HG02571 (cell line): ENCODE data around the gene BORCS5.
"Not testable (repeated sequence)": the region's sequence is repeated elsewhere in the genome, so short reads cannot be mapped to it uniquely, and the experiment has no call there.

ENCODE experiments used
- ATAC-seq: cut with Tn5 transposase; IDR thresholded peaks from one replicate; pipeline ENCODE4 v1.9.1; 2021; ENCODE audit warnings: mild to moderate bottlenecking, moderate library complexity; ENCODE audit not compliant: unreplicated experiment

Gene BORCS5

DNA sequence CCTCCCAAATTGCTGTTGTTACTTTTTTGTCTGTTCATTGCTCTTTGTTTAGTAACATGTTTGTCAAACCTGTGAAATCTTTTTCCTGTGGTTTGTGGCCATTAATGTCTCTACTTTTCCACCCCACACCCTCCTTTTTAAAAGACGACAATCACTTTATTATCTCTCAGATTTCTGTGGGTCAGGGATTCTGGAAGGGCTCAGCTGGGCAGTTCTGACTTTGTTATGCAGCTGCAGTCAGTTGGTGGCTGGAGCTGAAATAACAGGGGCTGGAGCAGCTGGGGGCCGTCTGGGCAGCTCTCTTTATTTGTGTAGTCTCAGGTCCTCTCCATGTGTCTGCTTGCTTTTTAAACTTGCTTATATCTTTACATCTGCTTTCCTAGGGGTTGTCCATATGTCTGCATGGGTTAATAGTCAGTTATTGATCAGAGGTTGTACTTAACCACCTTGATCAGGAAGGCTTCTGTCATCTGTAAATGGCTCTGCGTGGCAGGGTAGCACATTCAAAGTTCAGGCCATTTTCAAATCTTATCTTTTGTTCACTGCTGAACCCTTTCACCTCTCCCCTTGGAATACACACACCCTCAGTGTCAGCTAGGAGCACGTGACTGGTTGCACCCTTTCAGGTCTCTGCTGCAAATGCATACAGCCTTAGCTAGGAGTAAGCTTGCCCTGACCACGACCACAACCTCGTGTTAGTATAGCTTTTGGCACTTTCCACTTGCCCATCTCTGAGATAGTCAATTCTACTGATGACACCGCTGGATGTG, 27.9 kb downstream of the BORCS5 start:
- no peak for ATAC-seq

DNA sequence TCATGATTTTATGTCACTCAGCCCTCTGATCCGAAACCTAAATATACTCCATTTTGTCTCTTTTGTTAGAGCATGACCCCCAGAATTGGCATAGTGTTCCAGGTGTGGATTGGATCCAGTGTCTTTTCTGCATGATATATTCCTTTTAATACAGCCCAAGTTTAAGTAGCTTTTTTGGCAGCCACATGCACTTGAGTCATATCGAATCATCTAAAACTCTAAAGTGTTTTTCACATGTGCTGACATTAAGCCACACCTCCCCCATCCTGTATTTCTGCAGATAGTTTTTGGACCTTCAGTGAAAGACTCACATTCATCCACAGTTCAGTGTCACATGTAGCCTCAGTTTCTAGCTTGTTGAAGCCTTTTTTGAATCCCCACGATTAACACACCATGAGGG, 30.6 kb downstream of the BORCS5 start:
- no peak for ATAC-seq

DNA sequence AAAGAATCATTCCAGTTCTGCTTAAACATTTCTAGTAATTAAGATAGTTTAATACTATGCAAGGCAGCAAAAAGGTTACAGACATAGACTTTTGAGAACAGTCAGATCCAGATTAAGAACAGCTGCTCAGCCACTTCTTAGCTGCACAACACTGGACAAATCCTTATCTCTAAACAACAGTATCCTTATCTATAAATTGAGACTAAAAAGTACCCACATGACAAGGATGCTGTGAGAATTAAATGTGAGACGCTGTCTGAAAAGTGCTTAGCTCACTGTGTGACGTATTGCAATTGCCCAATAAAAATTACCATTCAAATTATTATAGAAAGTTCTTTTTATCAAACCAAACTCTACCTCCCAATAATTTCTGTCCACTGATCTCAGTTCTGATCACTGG, 35.5 kb downstream of the BORCS5 start:
- ATAC-seq, result no peak

DNA sequence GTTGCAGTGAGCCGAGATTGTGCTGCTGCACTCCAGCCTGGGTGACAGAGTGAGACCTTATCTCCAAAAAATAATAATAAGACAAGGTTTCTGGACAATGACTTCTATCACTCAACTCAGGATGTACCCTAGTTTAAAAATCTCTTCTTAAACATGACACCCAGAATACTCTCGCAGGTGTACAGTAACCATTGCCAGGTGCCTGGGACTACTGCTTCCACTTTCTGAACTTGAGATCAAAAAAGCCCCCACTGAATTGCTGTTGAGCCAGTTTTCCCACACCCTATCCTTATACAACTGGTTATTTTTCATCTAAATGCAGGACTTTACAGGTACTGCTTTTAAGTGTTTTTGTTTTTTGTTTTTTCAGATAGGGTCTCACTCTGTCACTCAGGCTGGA, 36.3 kb downstream of the BORCS5 start:
- ATAC-seq, result no peak

DNA sequence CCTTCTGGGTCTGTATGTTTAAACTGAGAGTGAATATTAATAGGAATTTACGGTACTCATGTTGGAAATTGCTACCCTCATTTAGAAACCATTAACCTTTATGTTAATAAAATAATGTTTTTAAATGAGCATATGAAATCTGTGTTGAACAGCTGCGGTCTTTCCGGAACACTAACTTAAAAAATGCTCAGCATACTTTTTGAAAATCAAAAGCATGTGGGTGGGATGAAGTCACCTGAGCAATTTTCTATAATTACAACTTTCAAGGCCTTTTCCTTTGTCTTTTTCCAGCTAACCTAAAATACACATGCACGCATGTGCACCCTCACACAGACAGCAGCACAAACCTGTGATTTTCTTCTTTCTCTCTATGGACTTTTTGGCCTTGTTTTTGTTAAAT, 39.8 kb downstream of the BORCS5 start:
- ATAC-seq, result no peak

DNA sequence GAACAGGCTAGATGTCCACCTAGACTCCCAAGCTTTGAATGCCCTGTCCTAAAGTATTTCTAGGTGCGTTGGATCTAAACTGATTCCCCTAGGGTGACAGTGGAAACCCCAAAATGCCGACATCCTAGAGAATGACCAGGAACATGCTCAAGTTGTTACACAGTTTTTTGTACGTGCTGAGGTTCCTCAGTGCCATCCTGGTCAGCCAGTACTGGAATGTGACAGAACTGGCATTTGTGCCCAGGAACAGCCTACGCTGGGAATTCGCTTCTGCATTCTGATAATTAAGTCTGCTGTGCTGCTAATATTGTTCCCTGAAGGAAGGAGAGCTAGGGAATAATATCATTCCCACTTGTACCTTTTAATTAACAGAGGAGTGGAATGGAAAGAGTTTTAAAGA, 40.3 kb downstream of the BORCS5 start:
- no peak for ATAC-seq

DNA sequence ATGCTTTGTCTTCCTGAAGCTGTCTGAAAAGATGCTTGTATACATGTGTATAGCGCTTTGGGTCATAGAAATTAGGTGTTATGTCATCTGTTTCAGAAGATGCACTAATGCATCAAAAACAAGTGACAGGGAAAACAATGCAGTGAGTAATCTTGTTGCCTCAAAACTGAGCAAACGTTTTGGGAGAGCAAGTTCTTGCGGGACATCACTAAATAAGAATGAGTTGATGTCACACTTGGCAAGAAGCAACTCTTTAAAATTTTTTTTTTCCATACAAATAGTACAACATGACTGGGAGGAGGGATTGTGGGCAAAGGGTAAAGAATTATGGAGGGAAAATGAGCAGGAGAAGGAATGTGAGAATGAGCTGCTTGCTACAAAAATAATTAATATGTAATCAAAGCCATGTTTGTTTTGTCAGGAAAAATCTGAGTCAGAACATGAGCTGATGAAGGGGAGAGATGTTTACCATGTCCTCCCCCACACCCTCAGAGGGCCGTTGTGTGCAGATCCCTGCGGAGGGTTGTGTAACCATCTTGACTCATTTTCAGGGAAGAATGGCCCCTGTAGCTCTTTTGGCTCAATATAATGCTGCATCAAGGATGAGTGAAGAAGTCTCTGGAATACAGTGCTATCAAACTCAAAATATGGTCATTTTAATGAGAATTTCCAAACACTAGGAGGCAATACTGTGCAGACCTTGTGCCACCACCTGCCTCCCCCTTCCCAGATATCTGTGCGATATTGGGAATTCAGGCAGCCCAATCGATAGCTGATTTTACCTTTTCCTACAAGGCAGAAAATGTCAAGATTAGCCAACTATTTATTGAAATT, 41.4 kb downstream of the BORCS5 start:
- no peak for ATAC-seq

DNA sequence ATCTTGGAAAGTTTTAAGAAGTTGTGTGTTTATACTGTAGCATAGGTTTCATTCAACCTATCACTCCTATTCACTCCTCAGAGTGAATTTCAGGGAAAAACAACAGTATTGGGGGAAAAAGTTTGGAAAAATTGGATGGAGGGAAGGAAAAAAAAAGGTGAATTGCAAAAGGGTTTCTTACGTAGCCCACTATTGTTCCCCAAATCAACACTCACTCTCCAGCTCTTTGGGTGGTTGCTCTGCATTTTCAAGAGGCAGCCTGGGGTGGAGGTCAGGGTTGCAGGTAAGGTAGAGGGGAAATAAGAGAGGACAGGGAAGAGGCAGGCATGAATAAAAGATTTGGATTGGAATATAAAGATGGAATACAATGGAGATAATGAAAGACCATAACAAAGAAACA, 42.3 kb downstream of the BORCS5 start:
- ATAC-seq, result no peak

DNA sequence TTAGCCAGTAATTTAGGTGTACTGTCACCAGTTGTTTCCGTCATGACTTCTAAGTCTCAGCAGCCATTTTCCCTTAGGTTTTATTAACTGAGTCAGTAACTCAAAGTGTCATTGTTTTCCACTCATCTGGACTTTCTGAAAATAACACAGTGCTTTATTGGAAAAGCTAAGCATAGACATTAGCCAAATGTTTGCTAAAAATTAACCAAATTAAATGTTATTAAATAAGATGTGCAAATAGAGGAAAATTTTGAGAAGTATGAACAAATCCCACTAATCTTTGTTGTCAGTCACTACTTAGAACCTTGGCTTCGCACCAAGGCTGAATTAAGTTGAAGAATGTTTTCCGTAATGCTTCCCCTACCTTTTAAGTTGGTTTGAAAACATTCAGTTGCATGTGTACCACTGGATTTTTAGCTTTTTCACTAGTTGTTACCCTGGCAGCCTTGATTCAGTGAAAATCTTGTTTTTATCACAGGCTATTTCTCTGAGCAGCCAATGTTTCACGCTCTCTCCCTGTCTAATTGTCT, 43.0 kb downstream of the BORCS5 start:
- ATAC-seq, result no peak

DNA sequence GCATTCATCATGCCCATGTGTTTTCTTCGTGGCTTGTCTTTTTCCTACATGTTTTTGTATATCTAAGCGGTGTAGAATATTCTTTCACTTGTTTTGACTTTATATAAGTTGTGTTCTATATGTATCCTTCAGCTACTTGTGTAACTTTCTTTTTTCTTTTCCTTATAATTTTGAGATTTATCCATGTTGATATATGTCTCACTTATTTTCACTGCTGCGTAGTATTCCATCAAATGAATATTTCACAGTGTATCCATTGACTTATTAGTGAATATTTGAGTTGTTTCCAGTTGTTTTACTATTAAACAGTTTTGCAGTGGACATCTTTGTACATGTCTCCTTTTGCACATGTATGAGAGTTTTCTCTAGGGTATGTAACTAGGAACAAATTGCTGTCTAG, 43.9 kb downstream of the BORCS5 start:
- ATAC-seq, result no peak

DNA sequence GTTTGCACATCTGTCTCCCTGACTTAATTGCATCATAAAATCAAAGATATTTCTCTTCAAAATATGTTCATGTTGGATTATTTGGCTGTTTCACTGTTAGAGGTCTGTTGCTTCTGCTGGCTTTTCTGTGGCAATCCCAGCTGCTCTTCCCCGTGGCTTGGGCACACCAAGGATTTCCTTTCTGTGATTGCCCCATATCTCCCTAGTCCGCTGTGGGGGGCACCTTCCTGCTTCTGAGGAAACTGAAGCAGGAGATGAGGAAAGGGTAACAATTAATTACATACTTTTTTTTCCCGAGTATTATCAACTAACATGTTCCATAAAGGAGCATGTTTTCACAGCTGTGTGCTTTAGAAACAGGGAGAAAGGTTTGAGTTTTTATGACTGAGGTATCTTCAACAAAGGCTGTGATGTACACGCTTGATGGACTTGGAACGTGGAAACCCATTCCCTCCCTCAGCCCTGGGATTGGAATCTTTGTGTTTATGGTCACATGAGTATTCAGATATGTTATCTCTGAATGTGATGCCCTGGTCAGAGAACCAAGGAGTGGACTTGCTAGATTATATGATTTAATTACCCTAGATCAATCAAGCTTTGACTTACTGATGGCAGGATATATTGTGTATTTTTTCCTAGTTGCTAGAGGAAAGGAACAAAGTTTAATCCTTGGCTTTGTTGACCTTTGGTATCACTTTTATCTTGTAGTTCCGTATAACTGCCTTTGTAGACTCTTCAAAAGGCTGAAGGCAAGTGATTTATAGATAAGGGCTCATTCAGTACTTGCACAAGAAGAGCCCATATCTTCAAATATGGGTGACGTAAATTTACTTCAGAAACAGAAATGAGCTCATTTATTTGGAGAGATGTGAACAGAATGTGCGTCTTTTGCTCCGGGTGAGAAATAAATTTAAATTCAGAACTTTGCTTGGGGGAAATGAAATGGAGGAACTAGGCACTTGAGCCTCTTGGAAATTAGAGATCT, 46.7 kb downstream of the BORCS5 start:
- ATAC-seq, result no peak

DNA sequence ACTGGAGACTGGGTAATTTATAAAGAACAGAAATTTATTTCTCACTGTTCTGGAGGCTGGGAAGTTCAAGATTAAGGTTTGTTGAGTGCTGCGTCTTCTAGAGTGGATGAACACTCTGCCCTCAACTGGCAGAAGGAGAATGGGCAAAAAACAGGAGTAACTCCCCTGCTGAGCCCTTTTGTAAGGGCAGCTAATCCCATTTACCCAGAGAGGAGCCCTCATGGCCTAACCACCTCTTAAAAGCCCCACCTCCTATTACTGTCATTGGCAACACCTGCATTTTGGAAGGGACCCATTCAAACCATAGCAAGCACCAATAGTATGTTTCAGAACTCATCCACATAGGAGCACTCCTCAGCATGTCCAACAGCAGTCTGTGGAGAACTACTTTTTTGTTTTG, 47.4 kb downstream of the BORCS5 start:
- no peak for ATAC-seq

DNA sequence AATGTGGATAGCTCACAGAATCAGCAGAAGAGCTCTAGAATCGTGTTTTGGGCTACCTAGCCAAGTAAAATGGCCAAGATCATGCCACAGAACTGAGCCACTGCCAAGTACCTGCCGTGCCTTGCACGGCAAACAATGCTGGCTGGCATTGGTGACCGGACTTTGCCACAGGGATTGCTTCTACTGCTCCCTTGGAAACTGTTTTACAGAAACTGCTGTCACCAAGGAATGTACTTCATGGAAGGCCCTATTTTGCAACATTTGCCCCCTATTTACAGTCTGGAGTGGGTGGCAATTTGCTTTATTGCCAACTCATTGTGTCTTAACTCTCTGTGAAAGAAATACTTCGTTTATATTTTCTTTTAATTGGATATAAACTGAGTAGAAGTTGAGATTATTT, 49.0 kb downstream of the BORCS5 start:
- no peak for ATAC-seq

DNA sequence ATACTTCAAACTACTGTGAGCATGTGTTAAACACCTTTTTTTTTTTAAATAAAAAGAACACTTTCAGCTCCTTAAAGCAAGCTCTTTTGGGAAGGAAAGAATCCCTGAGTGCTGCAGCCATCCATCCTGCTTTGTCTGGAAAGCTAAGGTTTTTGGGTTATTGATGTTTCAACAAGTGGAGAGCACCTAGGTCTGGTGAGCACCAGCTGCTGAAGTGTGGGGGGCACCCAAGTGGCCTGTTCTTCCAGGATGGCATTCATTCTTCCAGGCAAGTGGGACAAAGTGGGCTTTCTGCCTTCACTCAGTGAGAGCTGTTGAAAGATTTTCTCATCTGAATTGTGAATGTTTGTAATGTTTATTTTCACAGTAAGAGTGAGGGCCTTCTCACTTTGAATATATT, 49.9 kb downstream of the BORCS5 start:
- no peak for ATAC-seq

DNA sequence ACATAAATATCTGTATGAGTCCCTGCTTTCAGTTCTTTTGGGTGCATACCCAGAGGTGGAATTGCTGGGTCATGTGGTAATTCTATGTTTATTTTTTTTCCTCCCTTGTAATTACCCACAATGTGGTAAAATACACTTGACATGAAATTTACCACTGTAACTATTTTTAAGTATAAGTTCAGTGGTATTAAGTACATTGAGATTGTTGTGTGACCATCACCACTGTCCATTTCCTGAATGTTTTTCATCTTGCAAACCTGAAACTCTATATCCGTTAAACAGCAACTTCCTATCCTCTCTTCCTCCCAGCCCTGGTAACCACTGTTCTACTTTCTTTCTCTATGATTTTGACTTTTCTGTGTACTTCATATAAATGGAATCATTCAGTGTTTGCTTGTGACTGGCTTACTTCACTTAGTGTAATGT, 51.4 kb downstream of the BORCS5 start:
- no peak for ATAC-seq

DNA sequence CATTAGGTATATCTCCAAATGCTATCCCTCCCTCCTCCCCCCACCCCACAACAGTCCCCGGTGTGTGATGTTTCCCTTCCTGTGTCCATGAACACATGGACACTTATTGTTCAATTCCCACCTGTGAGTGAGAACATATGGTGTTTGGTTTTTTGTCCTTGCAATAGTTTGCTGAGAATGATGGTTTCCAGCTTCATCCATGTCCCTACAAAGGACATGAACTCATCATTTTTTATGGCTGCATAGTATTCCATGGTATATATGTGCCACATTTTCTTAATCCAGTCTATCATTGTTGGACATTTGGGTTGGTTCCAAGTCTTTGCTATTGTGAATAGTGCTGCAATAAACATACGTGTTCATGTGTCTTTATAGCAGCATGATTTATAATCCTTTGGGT, 52.5 kb downstream of the BORCS5 start:
- not testable (repeated sequence) for ATAC-seq

DNA sequence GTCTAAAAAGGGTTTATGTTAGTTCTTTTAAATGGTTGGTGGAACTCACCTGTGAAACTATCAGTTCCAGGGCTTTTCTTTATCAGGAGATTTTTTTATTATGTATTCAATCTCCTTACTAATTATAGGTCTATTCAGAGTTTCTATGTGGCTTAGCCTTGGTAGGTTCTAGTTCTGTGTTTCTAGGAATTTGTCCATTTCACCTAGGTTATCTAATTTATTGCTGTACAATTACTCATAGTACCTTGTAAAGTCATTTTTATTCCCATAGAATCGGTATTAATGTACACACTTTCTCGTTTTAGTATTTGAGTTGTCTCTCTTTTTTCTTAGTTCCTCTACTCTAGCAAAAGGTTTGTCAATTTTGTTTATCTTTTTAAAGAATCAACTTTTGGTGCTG, 59.0 kb downstream of the BORCS5 start:
- ATAC-seq, result no peak

DNA sequence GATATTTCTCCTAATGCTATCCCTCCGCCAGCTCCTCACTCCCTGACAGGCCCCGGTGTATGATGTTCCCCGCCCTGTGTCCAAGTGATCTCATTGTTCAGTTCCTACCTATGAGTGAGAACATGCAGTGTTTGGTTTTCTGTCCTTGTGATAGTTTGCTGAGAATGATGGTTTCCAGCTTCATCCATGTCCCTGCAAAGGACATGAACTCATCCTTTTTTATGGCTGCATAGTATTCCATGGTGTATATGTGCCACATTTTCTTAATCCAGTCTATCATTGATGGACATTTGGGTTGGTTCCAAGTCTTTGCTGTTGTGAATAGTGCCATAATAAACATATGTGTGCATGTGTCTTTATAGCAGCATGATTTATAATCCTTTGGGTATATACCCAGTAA, 62.3 kb downstream of the BORCS5 start:
- not testable (repeated sequence) for ATAC-seq

DNA sequence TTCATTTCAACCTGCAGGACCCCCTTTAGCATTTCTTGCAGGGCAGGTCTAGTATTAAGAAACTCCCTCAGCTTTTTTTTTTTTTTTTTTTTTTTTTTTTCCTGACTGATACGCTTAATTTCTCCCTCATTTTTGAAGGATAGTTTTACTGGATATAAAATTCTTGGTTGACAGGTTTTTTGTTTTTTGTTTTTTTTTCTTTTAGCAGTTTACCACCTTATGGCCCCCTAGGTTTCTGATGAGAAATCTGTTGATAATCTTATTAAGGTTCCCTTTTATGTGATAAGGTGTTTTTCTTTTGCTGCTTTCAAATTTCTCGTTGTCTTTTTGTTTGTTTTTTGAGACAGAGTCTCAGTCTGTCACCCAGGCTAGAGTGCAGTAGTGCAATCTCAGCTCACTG, 66.5 kb downstream of the BORCS5 start:
- ATAC-seq, result no peak

DNA sequence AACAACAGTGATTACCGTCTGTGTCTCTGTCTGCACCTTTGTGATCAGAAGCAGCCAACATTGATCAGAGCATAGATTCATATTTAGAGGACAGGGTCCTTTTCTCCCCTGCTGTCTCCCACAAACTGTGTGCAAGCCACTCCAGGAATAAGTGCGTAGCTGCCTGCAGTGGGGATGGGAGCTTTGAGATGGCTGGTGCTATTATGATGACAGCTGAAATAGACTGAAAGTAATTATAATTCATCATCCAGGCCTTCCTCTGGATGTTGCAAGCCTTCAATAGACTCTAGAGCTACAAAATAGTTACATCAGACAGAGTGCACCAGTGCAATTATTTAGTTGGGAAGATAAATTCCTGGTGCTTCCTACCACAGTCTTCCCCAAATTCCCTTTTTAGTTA, 68.1 kb downstream of the BORCS5 start:
- no peak for ATAC-seq

DNA sequence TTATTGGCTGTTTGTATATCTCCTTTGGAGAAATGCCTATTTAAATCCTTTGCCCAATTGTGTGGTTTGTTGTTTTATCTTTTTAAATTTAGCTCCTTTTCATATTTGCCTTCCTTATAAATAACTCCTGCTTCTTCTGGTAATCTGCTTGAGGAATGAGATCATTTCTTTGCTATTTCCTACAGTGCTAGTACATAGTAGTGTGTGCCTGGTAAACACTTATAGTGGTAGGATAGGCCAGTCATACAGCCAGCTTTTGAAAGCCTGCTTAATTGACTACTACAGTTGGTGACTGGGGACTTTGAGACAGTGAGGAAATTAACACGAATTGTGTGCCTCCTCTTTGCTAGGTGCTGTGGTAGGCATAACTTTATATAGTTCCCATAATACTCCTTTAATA, 68.7 kb downstream of the BORCS5 start:
- ATAC-seq, result no peak
